ENCODE results near the gene SMPX. TPM values are rescaled to one million over a fixed set of nuclear protein-coding genes. Genes with fewer than 3 reads are reported as not detected.

SMPX gene
- polyA plus RNA-seq, 3 donors: not detected

- Histone ChIP-seq H3K4me1 (ENCODE audit: control insufficient read depth in 1 of 2, insufficient read depth in 2 of 2, low read length in 2 of 2) (no peaks in the 10 kb centered on the region), H3K9ac (ENCODE audit: insufficient read depth, low read length, poor library complexity, severe bottlenecking) (no peak overlapping the region), H3K4me3 (replicated peaks in 1 of 3; ENCODE audit: low read depth in 2 of 3, low read length in 3 of 3) (no peak overlapping the region), H3K27me3 (ENCODE audit: control insufficient read depth in 2 of 2, insufficient read depth in 2 of 2, low read length in 2 of 2) (peaks cover 11 to 16% of the 10 kb centered on the region in 2 donors), H3K27ac (ENCODE audit: low read depth in 1 of 2, low read length in 2 of 2) (no peak overlapping the region), H3K4me2 (replicated peaks; ENCODE audit: extremely low read depth, low read length, poor library complexity, severe bottlenecking) (no peak overlapping the region), H4K20me1 (ENCODE audit: insufficient read depth, low read length) (no peaks in the 10 kb centered on the region), H3K9me3 (replicated peaks in 1 of 2; ENCODE audit: control insufficient read depth in 1 of 2, insufficient read depth in 1 of 2, low read length in 2 of 2) (no peaks in the 10 kb centered on the region), H3K36me3 (replicated peaks in 1 of 2; ENCODE audit: control insufficient read depth in 1 of 2, insufficient read depth in 2 of 2, low read length in 2 of 2) (no peaks in the 10 kb centered on the region), H2AFZ (ENCODE audit: insufficient read depth, low read depth, low read length, poor library complexity, severe bottlenecking) (no peak overlapping the region), H3K79me2 (ENCODE audit: insufficient read depth, low read length) (no peaks in the 10 kb centered on the region)
- Mint-ChIP-seq H3K4me3 (no peak overlapping the region), H3K27ac (no peak overlapping the region), H3K36me3 (no peaks in the 10 kb centered on the region), H3K27me3 (ENCODE audit: low read depth in 3 of 3) (peaks cover 6 to 11% (median 9%) of the 10 kb centered on the region in 3 donors), H3K4me1 (no peaks in the 10 kb centered on the region), H3K9me3 (no peaks in the 10 kb centered on the region)
- DNase-seq: peak in 2 of 3 donors; percentile 1 to 4
- WGBS (ENCODE audit: insufficient coverage): 10% methylated on average over 2 of the region's 4 CpGs
- TF ChIP-seq CTCF (IDR thresholded peaks at IDR 0.05): peak; percentile 62
- intact Hi-C loops (cut with micrococcal nuclease): loop anchor here in 1 of 2 donors (10.0 kb wide), 1 partner anchor 1221 kb away; no protein-coding TSS in a partner anchor
Measured at GRCh38 chrX:21745756-21746155, 12.2 kb downstream of the SMPX start.

GRCh38 chrX:21744721-21745120 lies 13.2 kb downstream of the SMPX start:
- WGBS (ENCODE audit: insufficient coverage): no CpG with 5 or more reads among the region's 1 CpG
- intact Hi-C loops (cut with micrococcal nuclease): loop anchor here in 1 of 2 donors (10.0 kb wide), 1 partner anchor 1220 kb away; no protein-coding TSS in a partner anchor
- no peak for TF ChIP-seq CTCF (IDR thresholded peaks at IDR 0.05)
- no peak for DNase-seq
- H3K4me3 ChIP-seq (replicated peaks in 1 of 3; ENCODE audit: low read depth in 2 of 3, low read length in 3 of 3): no peak overlapping the region
- H3K36me3 ChIP-seq (replicated peaks in 1 of 2; ENCODE audit: control insufficient read depth in 1 of 2, insufficient read depth in 2 of 2, low read length in 2 of 2): no peaks in the 10 kb centered on the region
- Mint-ChIP-seq H3K4me3 (no peak overlapping the region), H3K36me3 (no peaks in the 10 kb centered on the region), H3K4me1 (no peaks in the 10 kb centered on the region), H3K27ac (no peak overlapping the region), H3K9me3 (no peaks in the 10 kb centered on the region), H3K27me3 (ENCODE audit: low read depth in 3 of 3) (peaks cover 6 to 9% (median 8%) of the 10 kb centered on the region in 3 donors)
- H4K20me1 ChIP-seq (ENCODE audit: insufficient read depth, low read length): no peaks in the 10 kb centered on the region
- H3K9ac ChIP-seq (ENCODE audit: insufficient read depth, low read length, poor library complexity, severe bottlenecking): no peak overlapping the region
- H3K27me3 ChIP-seq (ENCODE audit: control insufficient read depth in 2 of 2, insufficient read depth in 2 of 2, low read length in 2 of 2): peaks cover 11 to 16% of the 10 kb centered on the region in 2 donors
- H3K4me1 ChIP-seq (ENCODE audit: control insufficient read depth in 1 of 2, insufficient read depth in 2 of 2, low read length in 2 of 2): no peaks in the 10 kb centered on the region
- no peaks in the 10 kb centered on the region for H3K79me2 ChIP-seq (ENCODE audit: insufficient read depth, low read length)
- no peak overlapping the region for H3K4me2 ChIP-seq (replicated peaks; ENCODE audit: extremely low read depth, low read length, poor library complexity, severe bottlenecking)
- no peak overlapping the region for H2AFZ ChIP-seq (ENCODE audit: insufficient read depth, low read depth, low read length, poor library complexity, severe bottlenecking)
- no peak overlapping the region for H3K27ac ChIP-seq (ENCODE audit: low read depth in 1 of 2, low read length in 2 of 2)
- no peaks in the 10 kb centered on the region for H3K9me3 ChIP-seq (replicated peaks in 1 of 2; ENCODE audit: control insufficient read depth in 1 of 2, insufficient read depth in 1 of 2, low read length in 2 of 2)
